Activated CD8-positive, alpha-beta memory T cell treated with anti-CD3 and anti-CD28 coated beads for 4 hours (primary cell): Measurements from ENCODE around the gene SCGB1C2.
"Not testable (repeated sequence)": the region's sequence is repeated elsewhere in the genome, so short reads cannot be mapped to it uniquely, and the experiment has no call there.

Experiments
- DNase-seq, 2 donors: peaks; one replicate each; pipeline ENCODE4 v3.0.0-alpha.2; 2020; ENCODE audit warnings: low read depth in 2 of 2

The SCGB1C2 gene

DNA sequence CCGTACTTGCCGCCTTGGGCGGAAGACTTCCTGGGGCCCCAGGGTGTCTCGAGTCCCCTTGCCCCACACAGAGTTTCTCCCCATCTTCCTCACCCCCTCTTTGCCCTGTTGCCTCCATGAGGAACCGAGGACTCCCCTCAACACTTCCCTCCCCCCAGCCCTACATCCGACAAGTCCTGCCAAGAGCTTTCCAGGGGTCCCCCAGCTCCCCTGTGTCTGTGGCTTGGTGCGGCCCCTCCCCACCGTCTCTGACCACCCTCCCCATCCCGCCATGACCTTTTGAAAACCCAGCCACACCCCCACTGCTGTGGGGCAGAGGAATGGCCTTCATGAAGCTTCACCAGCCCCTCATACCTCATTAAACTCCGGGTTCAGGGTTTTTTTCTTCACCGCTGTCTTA lies 11.4 kb downstream of the SCGB1C2 start:
- no peak for DNase-seq

DNA sequence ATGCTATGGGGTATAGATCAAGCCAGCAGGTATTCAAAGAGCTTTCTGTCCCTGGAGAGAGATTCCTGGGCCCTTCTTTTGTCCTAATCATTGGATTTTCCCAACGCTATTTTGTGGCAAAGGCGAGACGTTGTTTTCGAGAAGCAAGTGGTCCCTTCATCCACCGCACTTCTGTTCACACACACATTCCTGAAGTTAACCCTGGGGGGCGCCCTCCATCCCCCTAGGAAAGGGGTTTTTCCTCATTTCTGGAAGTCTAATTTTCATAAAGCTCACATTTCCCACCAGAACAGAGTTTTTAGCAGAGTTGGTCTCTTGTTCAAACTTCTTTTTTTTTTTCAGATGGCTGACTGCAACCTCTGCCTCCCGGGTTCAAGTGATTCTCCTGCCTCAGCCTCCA lies 11.9 kb downstream of the SCGB1C2 start:
- no peak for DNase-seq

DNA sequence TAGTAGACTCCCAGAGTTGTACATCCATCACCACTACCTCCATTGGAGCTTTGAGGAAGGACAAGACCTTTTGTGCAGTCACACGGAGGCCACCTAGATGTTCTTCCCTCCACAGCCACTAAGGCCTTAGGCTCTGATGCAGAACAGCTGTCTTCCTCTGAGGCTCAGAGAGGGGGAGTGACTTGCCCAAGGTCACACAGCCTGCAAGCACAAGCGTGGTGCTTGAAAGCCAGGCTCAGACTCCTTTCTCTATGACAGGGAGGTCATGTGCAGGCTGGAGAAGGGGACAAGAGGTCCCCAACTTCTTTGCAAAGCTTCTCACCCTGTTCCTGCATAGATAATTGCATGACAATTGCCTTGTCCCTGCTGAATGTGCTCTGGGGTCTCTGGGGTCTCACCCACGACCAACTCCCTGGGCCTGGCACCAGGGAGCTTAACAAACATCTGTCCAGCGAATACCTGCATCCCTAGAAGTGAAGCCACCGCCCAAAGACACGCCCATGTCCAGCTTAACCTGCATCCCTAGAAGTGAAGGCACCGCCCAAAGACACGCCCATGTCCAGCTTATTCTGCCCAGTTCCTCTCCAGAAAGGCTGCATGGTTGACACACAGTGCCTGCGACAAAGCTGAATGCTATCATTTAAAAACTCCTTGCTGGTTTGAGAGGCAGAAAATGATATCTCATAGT lies 12.7 kb downstream of the SCGB1C2 start:
- no peak for DNase-seq

DNA sequence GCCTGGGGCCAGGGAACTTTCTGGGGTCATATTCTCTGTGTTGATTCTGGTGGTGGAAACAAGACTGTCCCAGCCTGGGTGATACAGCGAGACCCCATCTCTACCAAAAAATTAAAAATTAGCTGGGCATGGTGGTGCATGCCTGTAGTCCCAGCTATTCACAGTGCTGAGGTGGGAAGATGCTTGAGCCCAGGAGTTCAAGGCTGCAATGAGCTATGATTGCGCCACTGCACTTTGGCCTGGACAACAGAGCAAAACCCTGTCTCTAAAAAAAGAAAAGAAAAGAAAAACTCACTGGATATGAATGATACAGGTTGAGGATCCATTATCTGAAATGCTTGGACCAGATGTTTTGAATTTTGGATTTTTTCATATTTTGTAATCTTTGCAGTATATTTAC lies 13.6 kb downstream of the SCGB1C2 start:
- no peak for DNase-seq

DNA sequence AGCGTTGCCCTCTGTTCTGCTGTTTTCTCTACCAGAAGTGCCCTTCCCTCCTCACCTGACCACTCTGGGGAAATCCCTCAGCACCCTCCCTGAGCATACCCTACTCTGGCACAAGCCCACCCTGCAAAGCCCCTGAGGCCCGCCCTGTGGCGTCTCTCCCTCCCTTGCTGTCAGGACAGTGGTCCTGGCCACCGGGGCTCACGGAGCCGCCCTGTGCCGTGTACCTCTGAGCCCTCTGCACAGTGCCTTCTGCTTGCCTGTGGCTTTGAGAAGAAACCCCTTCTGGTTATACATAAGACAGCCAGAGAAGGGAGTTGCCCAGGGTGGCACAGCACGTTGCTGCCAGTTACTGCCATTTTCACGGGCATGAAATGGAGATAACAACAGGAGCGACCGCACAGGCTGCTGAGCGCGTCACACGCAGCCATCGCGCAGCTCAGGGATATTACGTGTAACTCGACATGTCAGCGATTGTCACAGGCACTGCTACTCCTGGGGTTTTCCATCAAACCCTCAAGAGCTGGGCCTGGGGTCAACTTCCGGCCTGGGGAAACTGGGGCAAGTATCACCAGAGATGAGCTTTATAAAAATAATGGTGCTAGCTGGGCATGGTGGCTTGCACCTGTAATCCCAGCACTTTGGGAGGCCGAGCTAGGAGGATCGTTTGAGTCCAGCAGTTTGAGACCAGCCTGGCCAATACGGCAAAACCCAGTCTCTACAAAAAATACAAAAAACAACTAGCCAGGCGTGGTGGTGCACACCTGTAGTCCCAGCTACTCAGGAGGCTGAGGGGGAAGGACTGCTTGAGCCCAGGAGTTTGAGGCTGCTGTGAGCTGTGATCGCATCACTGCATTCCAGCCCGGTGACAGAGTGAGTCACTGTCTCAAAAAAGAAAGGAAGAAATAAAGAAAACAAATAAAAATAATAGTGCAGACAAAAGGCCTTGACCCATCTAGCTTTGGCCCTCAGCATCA lies 14.8 kb downstream of the SCGB1C2 start:
- DNase-seq = no peak

DNA sequence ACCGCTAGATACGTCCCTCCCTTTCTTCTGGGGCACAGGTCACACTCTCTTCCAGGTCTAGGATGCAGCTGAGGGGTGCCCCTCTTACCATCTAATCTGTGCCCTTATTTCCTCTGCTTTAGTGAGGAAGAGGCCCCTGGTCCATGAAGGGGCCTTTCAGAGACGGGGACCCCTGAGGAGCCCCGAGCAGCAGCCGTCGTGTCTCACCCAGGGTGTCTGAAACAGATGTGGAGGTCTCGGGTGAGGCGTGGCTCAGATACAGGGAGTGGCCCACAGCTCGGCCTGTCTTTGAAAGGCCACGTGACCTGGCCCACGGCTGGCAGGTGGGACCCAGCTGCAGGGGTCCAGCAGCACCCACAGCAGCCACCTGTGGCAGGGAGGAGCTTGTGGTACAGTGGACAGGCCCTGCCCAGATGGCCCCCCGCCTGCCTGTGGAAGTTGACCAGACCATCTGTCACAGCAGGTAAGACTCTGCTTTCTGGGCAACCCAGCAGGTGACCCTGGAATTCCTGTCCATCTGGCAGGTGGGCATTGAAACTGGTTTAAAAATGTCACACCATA lies 15.6 kb downstream of the SCGB1C2 start:
- DNase-seq = no peak

DNA sequence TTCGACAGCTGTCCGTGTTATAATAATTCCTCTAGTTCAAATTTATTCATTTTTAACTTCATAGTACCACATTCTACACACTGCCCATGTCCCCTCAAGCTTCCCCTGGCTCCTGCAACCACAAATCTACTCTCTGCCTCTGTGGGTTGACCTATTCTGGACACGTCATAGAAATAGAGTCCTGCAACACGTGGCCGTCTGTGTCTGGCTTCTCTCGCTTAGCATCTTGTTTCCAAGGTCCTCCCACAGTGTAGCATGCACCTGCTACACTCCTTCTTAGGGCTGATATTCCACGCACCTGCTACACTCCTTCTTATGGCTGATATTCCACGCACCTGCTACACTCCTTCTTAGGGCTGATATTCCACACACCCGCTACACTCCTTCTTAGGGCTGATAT lies 16.5 kb downstream of the SCGB1C2 start:
- no peak for DNase-seq

DNA sequence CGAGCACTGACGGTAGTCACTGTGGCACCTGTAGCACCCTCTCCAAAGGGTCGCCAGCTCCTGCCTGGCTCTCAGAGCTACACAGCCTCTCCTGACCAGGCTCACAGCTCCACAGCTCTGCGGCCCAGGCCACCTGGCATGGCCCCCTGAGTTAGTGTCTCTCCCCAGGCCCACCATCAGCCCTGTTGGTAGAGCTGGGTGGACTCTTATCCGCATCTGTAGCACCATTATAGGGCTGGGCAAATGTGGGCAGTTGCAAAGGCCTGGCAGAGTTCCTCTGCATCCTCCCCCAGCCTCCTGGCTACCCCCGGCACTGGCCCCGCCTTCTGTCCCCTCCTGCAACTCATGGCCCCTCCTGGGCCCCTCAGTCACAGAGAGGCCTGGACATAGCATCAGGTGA lies 18.2 kb downstream of the SCGB1C2 start:
- no peak for DNase-seq

DNA sequence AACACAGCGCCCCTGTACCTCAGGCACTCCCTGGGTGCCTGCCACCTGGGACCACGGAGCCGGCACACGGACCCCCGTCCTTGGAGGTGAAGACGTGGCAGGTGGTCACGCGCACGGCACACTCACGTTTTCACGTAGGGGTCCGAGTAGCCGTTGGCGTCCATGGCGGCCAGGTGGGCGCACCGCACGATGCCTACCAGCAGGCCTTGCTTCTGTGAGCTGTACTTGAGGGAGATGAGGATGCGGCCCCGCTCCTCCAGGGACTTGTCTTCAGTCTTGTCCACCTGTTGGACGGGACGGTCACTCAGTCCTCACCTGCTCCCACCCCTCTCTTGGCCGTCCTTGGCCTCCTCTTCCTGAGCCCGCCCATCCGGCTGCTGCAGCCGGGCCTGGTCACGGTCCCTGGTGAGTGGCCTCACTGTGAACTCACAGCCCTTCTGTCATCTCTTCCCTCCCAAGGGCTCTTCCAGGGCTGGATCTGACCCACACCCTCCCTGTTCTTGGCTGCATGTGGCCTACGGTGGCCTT lies 18.8 kb downstream of the SCGB1C2 start:
- no peak for DNase-seq

DNA sequence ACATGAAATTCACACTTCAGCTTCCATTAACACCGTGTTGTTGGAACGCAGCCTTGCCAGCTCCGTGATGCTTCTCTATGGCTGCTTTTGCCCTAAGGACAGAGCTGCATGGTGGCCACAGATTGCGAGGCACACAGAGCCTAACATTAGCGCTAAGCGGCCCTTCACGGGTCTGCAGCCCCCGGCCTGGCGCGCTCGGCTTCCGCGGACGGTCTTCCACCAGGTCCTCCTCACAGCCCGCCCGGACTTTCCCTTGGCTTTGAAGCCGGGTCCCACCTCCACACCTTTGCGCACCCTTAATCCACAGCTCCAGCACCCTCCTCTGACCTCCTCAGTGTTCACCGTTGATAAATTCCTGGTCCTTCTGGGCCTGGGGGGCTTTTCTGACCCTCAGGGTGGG lies 19.6 kb downstream of the SCGB1C2 start:
- DNase-seq = no peak

DNA sequence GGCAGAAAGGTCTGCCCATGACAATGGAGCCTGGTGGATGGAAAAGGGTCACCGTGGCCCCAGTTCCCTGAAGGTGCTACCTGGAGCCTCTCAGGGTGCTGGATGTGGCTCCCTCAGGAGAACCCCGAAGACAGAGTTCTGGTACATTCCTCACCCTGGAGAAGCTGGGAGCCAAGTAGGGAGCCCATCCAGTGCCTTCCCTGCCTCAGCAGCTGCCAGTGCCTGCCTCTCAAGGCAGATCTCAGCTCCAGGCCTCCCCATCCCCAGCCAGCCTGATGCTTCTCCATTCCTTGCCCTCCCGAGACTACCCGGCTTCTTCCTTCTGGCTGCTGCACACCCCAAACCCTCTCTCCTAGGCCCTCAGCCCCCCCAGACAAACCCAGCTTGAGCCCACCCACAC lies 20.5 kb downstream of the SCGB1C2 start:
- DNase-seq = no peak

DNA sequence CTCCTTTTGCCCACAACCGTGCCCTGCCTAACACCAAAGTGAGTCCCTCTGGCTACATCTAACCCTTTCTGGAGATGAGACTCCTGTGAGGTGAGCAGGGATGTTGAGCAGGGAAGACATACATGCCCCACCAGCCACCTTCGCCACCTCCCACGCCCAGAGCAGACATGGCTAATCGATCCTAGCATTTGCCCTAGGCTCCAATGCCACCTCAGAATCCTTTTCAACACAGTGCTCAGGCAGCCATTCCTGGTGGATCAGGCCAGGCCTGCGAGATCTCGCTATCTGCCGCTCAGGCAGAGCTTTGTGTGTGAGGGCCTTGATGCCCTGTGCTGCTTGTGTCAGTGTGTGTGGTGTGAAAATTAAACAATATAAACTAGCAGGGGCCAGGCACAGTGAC lies 21.0 kb downstream of the SCGB1C2 start:
- no peak for DNase-seq

DNA sequence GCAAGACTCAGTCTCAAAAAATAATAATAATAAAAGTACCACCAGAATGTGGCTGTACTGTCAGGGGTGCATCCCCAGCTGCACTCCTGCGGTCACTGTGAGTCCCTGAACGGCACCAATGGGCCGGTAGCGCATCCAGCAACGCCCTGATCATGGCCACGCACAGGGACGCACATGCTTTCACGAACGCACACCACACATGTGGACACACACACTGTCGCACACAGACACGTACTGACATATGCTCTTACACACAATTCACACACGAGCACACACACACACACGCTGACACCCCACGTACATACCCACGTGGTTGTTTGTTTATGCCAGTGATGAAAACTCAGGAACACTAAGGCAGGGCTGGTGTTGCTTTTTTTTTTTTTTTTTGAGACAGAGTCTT lies 22.2 kb downstream of the SCGB1C2 start:
- DNase-seq = no peak

DNA sequence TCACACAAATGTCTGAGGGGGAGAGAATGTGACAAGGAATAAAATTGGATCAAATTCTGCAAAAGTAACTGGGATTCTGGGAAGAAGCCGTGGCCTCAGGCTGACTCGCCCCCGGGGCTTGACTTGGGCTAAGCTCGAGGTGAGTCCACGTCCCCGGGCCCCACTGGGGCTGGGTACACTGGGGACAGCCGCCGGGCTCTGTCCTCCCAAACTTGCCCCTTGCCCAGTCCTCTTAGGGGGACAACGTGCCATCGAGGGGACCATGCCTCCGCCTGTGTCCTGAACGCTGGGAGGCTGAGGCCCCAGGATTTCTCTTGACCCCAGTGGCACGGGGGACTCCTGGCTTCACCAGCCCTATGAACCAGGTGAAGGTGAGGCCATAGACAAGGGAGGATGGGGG lies 23.0 kb downstream of the SCGB1C2 start:
- DNase-seq = no peak

DNA sequence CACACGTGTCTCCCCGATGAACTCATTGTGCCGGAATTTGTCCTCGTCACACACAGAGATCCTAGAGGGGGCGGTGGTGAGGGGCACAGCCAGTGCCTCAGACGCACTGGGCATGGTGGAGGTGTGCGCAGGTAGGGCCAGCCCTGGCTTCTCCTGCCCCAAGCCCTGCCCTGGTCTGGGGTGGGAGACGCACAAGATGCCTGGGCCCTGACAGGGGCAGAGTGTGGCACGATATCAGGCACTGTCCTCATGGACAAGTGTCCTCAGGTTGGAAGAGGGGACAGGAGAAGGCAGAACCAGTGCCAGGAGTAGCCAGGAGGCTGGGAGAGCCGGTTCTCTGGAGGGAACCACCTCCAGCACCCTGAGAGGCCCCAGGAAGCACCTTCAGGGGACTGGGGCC lies 24.1 kb downstream of the SCGB1C2 start:
- no peak for DNase-seq

DNA sequence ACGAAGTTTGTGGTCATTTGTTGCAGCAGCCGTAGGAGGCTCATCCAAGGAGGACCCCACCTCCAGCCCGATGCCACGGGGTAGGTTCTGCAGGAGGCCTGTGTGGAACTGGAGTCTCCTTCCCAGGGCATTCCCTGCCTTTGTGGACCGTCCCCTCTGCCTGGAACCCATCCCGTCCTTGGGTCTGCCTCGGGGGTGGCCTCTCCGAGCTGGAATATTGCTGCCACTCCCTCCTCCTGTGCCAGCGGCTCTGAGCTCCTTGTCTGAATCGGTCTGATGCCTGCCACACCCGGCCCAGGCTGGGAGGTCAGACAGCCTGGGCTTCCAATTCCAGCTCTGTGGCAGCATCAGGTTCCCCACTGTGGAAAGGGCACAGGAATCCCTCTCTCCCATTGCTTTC lies 25.3 kb downstream of the SCGB1C2 start:
- no peak for DNase-seq

DNA sequence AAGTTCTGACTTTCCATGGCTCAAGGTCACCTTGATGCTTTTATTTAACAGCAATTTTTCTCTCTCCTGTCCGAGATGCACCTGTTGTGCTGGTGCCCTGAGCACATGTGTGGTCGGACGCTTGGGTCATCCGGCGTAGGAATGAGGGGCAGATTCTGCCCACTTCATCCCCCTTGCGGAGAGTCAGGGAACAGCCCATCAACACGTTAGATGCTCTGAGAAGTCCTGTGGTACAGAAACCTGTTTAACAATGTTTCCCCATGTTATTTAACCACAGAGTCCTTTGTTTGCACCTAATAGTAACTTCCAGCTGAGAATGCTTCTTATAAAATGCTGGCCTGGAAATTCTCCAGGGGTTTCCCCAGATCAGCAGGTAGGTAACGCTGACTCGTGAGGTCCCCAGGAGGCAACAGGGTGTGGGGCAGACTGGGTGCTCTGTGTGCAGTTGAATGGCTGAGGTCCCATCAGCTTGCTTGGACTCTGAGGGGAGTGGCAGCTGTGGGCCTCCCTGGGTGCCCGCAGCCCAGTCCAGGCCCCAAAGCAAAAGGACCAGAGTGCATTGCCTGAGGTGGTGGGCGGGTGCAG lies 26.2 kb downstream of the SCGB1C2 start:
- no peak for DNase-seq

DNA sequence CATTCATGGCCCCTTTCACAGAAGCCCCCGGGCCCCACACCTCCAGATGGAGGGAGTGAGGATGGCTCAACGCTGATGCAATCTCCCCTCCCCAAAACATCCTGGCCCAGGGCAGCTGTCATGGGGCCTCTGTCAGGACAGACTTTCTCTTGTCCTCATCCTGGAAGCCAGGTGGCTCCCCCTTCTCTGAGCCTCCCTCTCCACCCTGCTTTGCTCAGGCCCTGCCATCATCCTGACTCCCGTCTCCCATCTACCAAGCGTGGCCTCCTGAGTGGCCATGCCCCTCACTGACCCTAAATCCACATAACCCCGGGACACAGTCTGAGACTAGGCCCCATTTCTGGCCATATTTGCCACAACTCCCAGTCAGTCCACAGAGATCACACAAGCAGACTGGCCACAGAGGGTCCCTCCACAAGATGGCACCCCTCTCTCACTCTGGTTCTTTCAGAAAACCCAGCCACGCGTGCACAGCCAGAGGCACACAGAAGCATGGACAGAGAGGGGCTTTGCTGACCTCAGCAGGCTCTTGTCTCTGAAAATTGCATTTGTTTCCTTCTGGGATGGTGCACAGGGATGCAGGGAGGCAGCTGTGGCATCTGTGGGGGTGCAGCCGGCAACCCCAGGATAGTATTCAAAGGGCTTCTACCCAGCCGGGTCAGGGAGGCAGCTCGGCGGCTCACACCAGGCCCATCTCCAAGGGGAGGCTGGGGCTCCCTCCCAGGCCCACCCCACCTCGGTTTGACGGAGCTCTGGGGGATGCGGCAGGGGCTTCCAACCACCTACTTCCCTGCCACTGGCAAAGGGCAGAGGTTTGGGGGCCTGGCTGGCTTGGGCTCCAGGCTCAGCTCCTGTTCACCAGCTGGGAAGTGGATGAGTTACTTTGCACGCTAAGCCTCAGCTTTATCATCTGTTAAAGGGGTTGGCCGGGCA lies 27.2 kb downstream of the SCGB1C2 start:
- no peak for DNase-seq

DNA sequence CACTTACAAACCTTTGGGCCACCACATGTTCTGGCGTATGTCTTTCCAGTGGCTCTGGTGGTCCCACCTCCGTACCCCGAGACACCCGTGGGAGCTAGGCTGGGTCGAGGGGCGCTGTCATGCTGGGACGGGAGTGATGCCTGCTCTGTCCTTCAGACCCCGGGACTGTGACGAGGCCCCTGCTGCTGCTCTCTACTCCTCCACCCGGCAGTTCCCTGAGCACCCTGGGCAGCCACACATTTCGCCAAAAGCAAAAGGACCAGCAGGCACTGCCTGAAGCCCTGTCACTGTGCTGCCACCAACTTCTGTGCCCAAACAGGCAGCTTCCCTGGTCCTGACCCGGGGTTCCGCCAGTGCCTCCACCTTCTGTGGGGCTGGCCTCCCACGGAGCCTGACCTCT lies 28.6 kb downstream of the SCGB1C2 start:
- no peak for DNase-seq

DNA sequence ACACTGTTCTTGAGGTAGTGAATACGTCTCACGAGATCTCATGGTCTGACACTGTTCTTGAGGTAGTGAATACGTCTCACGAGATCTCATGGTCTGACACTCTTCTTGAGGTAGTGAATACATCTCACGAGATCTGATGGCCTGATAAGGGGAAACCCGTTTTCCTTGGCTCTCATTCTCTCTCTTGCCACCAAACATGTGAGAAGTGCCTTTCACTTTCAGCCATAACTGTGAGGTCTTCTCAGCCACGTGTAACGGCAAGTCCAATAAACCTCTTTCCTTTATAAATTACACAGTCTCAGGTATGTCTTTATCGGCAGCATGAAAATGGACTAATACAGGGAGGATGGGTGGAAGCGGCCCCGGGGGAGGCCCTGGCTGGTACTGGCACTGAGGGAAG lies 31.2 kb downstream of the SCGB1C2 start:
- not testable (repeated sequence) for DNase-seq

DNA sequence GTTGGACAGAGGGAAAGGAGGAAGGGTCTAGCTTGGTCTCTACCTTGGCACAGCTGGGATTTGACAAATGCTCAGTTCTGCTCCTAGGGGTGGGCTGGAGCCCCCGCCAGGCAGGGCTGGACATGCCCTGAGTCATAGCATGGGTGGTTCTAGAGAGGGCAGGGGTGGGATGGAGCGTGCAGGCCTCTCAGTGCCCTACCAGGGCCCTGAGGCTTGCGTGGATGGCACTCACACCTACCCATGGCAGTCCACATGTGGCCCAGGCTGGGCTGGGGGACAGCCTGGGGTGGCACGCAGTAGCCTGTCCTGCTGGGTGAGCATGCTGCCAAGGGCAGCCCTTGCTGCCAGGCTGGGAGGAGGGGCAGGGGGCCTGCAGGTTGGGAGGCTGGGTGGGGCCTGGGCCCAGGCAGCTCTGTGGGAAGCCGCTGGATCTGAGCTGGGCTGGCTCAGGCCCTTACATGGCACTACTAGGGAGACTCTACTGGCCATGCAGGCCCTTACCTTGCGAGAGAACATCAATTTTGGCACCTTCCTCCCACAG lies 32.8 kb downstream of the SCGB1C2 start:
- no peak for DNase-seq
